GM12878 (cell line): ENCODE results near the gene CD82. TPM values are rescaled to one million over a fixed set of nuclear protein-coding genes. Genes with fewer than 3 reads are reported as not detected.

ENCODE experiments used
- ATAC-seq: fragments of 200-7000 bp; cut with Tn5 transposase; 3 replicates; pipeline ENCODE4 v1.9.1; 2020; ENCODE audit warnings: mild to moderate bottlenecking, moderate library complexity
- BruUV-seq: library from RNA; stranded (reverse); fragments of 400-500 nt; replicated peaks from 2 replicates; lab custom pipeline; 2021; lab: Mats Ljungman, UMichigan
- CTCF ChIA-PET: fragments of 300-600 bp; sonication (Branson Sonifier 250); formaldehyde crosslinking; extraction: SDS; loops from one replicate; lab custom pipeline; 2021; ENCODE audit warnings: inconsistent platforms; lab: Yijun Ruan, JAX
- POLR2A ChIA-PET: fragments of 350-600 bp; formaldehyde crosslinking; extraction: SDS; loops from one replicate; lab custom pipeline; 2021; ENCODE audit warnings: inconsistent platforms; lab: Charles Lee
- RAD21 ChIA-PET: fragments of 300-600 bp; sonication (Branson Sonifier 250); formaldehyde crosslinking; loops from one replicate; lab custom pipeline; 2023; ENCODE audit warnings: antibody characterized with exemption; ENCODE audit not compliant: unreplicated experiment; lab: Charles Lee
- SMC1A ChIA-PET: fragments of 300-600 bp; sonication (Branson Sonifier 250); formaldehyde crosslinking; loops from one replicate; lab custom pipeline; 2023; ENCODE audit not compliant: unreplicated experiment, uncharacterized antibody; lab: Charles Lee
- DNase-seq: peaks from one replicate; pipeline ENCODE4 v3.0.0-alpha.2; 2011; ENCODE audit warnings: low read depth, low spot score
- FAIRE-seq: peaks from 3 replicates; lab custom pipeline; 2011; peaks lifted over from hg19 to GRCh38; lab: Jason Lieb, UNC
- H2AFZ ChIP-seq: 2 replicates; pipeline ENCODE4 v1.6.0; 2011; ENCODE audit warnings: low read depth, low read length, control low read depth; ENCODE audit not compliant: control insufficient read depth
- H3K27ac ChIP-seq: 2 replicates; pipeline ENCODE4 v1.5.1; 2011; ENCODE audit warnings: control low read depth; ENCODE audit not compliant: control insufficient read depth, insufficient read depth
- H3K27me3 ChIP-seq, 2 experiments: replicated peaks in 1 of 2; 2 replicates each; pipeline versions ENCODE4 v1.6.0 to v1.6.1; 2011; ENCODE audit warnings: low read length in 1 of 2; ENCODE audit not compliant: control insufficient read depth in 2 of 2, insufficient read depth in 2 of 2
- H3K36me3 ChIP-seq, 2 experiments: 2 replicates each; pipeline ENCODE4 v1.5.1; 2011; ENCODE audit warnings: low read length in 1 of 2; ENCODE audit not compliant: control insufficient read depth in 2 of 2, insufficient read depth in 2 of 2
- H3K4me1 ChIP-seq: 2 replicates; pipeline ENCODE4 v1.6.1; 2011; ENCODE audit warnings: mild to moderate bottlenecking, low read length, moderate library complexity, mixed read lengths; ENCODE audit not compliant: control insufficient read depth, insufficient read depth
- H3K4me2 ChIP-seq: 2 replicates; pipeline ENCODE4 v1.6.0; 2011; ENCODE audit warnings: control low read depth; ENCODE audit not compliant: control insufficient read depth, insufficient read depth
- H3K4me3 ChIP-seq: fragments of 200-600 bp; sonication (generic); 2 replicates; pipeline ENCODE4 v1.5.1; 2016
- H3K79me2 ChIP-seq: 2 replicates; pipeline ENCODE4 v1.6.0; 2011; ENCODE audit warnings: low read length; ENCODE audit not compliant: control insufficient read depth, insufficient read depth
- H3K9ac ChIP-seq: 2 replicates; pipeline ENCODE4 v1.8.0; 2011; ENCODE audit warnings: low read length, control low read depth, mixed read lengths; ENCODE audit not compliant: control insufficient read depth, insufficient read depth
- H3K9me3 ChIP-seq: replicated peaks from 3 replicates; pipeline ENCODE4 v1.5.1; 2011; ENCODE audit warnings: mild to moderate bottlenecking, low read length; ENCODE audit not compliant: control insufficient read depth, insufficient read depth
- H4K20me1 ChIP-seq: 2 replicates; pipeline ENCODE4 v1.6.0; 2011; ENCODE audit not compliant: control insufficient read depth, insufficient read depth
- BMI1 ChIP-seq: fragments of 450-650 bp; IDR thresholded peaks from 2 replicates; pipeline ENCODE4 v1.6.1; 2016; ENCODE audit warnings: mild to moderate bottlenecking, moderate library complexity, borderline replicate concordance
- NFYA ChIP-seq: IDR thresholded peaks from 2 replicates; pipeline ENCODE4 v1.6.1; 2011; ENCODE audit warnings: low read depth, mild to moderate bottlenecking, low read length, improper control_type of control experiment, borderline replicate concordance
- POLR2AphosphoS2 ChIP-seq: IDR thresholded peaks from 2 replicates; pipeline ENCODE4 v1.6.1; 2011; ENCODE audit warnings: low read depth, mild to moderate bottlenecking, low read length, improper control_type of control experiment, moderate library complexity
- WGBS: methylation state at CpG from one replicate; pipeline ENCODE4 v1.1.6; 2016; ENCODE audit warnings: low lambda C conversion rate; ENCODE audit not compliant: insufficient replicate concordance, insufficient coverage; ENCODE audit errors: missing lambda C conversion rate; 5-methylcytosine and 5-hydroxymethylcytosine counted together
- in situ Hi-C: fragments of 300-500 bp; cut with MboI; formaldehyde crosslinking; loops from 9 replicates; pipeline ENCODE4 v1.14.3; 2018; ENCODE audit warnings: mixed read lengths
- intact Hi-C: fragments of 100-400 bp; cut with micrococcal nuclease; formaldehyde crosslinking; loops from one replicate; pipeline ENCODE4 v1.14.2; 2022; ENCODE audit not compliant: unreplicated experiment
- polyA plus RNA-seq, 11 experiments: library from polyadenylated mRNA; depleted of rRNA in 4 of 11; unstranded in 6 of 11; stranded (reverse) in 5 of 11; fragments of >200 nt; fragmentation: Nextera tagmentation in 4 of 11; fragmentation: Illumina TruSeq in 1 of 11; extraction: Ambion mirVana in 4 of 11; extraction: Trizol in 1 of 11; gene quantifications; 1 replicate in 1 of 11; 2 replicates in 10 of 11; pipeline versions ENCODE4 v1.2.1 to v1.2.3, GENCODE V29; 2011 to 2016; ENCODE audit warnings: inconsistent platforms in 2 of 11, missing spikeins in 2 of 11, low read depth in 1 of 11
- total RNA-seq, 4 experiments: library from RNA; depleted of rRNA in 3 of 4; stranded (reverse); fragments of >200 nt in 3 of 4; fragmentation: Illumina TruSeq in 1 of 4; extraction: Trizol in 1 of 4; gene quantifications; 2 replicates each; pipeline versions ENCODE4 v1.2.1 to v1.2.3, GENCODE V29; 2013 to 2021
- TF ChIP-seq, protein P1 (sequence below): fragments of 450-650 bp; IDR thresholded peaks from 2 replicates; pipeline ENCODE4 v1.6.1; 2018; ENCODE audit warnings: borderline replicate concordance, mild to moderate bottlenecking; ENCODE audit not compliant: partially characterized antibody

CD82 gene
- total and polyA plus RNA-seq, 10 of the 15 experiments (the other 5 are each of a cell fraction or from before 2014, with no cell fraction given), result 5.2 to 180 (median 84.7) TPM

DNA sequence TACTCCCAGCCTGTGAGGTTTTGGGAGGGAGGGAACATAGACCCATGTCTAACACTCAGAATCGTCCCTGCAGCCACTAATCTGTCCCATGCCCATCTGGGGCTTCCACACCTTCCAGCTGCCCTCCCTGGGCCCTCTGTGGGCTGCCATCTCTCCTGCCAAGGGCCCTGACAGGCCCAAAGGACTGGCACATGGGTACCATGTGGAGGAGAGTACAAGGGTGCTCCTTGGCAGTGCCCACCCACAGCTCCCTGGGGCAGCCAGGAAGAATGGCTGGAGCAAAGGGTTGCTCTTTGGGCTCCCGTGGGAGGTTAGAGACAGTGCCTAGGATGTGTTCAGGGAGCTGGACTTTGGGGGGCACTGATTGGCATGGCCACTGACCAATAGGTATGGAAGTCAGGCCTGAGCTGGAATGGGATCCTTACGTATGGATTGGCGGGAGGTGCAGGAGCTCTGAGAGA, 56.8 kb downstream of the CD82 start:
- TF ChIP-seq NFYA (no peak), BMI1 (no peak), POLR2AphosphoS2 (peak; percentile 52; the same call in 1 of the 2 replicates)
- TF ChIP-seq, protein P1, sequence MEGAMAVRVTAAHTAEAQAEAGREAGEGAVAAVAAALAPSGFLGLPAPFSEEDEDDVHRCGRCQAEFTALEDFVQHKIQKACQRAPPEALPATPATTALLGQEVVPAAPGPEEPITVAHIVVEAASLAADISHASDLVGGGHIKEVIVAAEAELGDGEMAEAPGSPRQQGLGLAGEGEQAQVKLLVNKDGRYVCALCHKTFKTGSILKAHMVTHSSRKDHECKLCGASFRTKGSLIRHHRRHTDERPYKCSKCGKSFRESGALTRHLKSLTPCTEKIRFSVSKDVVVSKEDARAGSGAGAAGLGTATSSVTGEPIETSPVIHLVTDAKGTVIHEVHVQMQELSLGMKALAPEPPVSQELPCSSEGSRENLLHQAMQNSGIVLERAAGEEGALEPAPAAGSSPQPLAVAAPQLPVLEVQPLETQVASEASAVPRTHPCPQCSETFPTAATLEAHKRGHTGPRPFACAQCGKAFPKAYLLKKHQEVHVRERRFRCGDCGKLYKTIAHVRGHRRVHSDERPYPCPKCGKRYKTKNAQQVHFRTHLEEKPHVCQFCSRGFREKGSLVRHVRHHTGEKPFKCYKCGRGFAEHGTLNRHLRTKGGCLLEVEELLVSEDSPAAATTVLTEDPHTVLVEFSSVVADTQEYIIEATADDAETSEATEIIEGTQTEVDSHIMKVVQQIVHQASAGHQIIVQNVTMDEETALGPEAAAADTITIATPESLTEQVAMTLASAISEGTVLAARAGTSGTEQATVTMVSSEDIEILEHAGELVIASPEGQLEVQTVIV, result no peak
- no peak overlapping the region for H3K4me3 ChIP-seq
- H2AFZ ChIP-seq, result no peak overlapping the region
- peaks cover 3% of the 10 kb centered on the region; the same call in 2 of the 3 replicates for H3K9me3 ChIP-seq
- no peaks in the 10 kb centered on the region for H3K79me2 ChIP-seq
- no peaks in the 10 kb centered on the region for H3K4me1 ChIP-seq
- ChIA-PET POLR2A (interaction anchor here (1.0 to 1.2 kb wide), 3 partner anchors 25 to 57 kb away, joined by 3 to 4 read pairs (median 4); partner anchors contain the start of gene CD82), SMC1A (interaction anchor here (0.9 to 2.7 kb wide), 7 partner anchors 9 to 67 kb away, joined by 3 to 13 read pairs (median 4); no protein-coding TSS in a partner anchor), RAD21 (interaction anchor here (1.7 to 6.6 kb wide), 3 partner anchors 10 to 154 kb away, joined by 4 to 190 read pairs (median 5); no protein-coding TSS in a partner anchor), CTCF (interaction anchor here (0.6 to 5.6 kb wide), 12 partner anchors 10 to 289 kb away, joined by 3 to 60 read pairs (median 4); no protein-coding TSS in a partner anchor)
- in situ Hi-C loops (loop anchor here (10.0 kb wide), 1 partner anchor 337 kb away; no protein-coding TSS in a partner anchor), intact Hi-C loops (loop anchor here (5.0 to 10.0 kb wide), 3 partner anchors 155 to 527 kb away; partner anchors contain the start of gene EXT2)
- no peaks in the 10 kb centered on the region for H4K20me1 ChIP-seq
- no peak overlapping the region for H3K27ac ChIP-seq
- FAIRE-seq (no peak), DNase-seq (no peak), ATAC-seq (no peak)
- no peak overlapping the region for H3K4me2 ChIP-seq
- peaks cover 10 to 17% of the 10 kb centered on the region in 2 experiments; a peak in 3 of 4 replicates for H3K36me3 ChIP-seq
- no peak overlapping the region for H3K9ac ChIP-seq
- 72% methylated on average over 4 of the region's 4 CpGs for WGBS
- BruUV-seq, result no TSS peak
- H3K27me3 ChIP-seq, result no peaks in the 10 kb centered on the region
